ENCODE results near the gene ZC3H12C.
"Not testable (repeated sequence)": the region's sequence is repeated elsewhere in the genome, so short reads cannot be mapped to it uniquely, and the experiment has no call there.

The ZC3H12C gene

DNA sequence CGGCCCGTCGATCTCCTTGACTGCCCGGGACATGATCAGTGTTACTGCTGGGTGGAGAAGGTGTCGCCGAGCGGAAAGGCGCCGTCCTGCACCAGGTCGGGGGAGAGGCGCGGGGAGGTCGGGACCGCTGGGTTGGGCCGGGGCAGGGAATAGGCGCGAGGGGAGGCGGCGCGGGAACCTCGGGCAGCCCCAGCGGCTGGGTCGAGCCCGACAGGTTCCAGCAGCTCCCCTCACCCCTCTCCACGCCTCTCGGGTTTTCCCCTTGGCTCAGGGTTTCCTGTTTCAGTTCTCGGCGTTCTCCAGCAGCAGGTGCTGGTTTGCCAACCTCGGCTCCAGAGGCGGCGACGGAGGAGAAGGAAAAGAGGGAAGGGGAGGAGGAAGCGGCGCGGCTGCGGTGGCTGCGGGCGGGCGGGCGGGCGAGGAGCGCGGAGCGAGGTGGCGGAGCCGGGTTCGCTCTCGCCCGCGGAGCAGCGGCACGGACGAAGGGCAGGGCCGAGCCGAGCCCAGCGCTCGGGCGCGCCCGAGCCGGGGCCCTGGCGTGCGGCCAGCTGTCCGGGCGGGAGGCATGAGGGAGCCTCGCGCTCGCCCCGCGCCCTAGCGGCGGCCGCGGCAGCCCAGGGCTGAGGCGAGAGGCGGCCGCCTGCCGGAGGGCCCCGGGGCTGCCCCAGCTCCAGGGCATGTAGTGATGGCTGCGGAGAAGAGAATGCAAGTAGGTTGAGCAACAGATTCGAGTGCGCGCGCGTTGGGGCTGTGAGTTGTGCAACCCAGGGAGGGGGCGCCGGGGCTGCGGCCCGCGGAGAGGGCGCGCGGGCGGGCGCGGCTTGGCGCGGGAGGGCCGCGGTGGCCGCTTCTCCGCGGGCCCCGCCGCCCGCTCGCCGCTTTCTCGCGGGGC lies at the start of gene ZC3H12C:
Gene ZC3H12C, plus strand, starts transcription at position 878 of the 892 bp plus-strand sequence. CDS start 20 bp downstream, outside the sequence.
- DNase-seq = peak; percentile 66

DNA sequence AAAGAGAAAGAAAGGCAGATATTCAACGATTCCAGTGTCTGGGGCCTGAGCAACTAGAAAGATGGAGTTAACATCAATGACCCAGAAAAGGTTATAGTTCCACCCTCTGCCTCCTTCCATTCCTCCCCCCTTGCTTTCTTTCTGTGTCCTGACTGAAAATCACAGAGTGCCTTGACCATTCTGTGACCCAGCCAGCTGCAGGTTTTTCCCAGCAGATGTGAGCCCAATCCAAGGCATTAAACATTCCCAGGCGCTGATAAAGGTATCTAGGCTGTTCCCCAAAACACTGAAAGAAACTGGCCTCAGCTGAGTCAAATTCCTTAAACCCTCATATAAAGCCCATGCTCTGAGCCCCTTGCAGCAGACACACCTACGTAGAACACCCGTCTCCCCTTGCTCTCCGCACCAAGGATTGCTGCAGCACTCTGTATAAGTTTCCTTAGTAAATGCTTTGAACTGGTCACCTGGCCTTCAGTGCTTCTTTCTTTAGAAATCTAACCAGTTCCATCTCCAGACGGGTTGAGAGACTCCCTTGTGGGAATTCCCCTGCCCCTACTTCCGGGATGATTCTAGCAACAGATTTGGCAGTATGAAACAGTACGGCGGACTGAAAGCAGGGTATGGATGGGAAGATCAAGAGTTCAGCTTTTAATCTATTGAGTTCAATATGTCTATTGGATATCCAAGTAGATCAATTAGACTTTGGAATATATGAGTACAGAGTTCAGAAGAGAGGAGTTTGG lies 48.8 kb upstream of the ZC3H12C start:
- no peak for DNase-seq

DNA sequence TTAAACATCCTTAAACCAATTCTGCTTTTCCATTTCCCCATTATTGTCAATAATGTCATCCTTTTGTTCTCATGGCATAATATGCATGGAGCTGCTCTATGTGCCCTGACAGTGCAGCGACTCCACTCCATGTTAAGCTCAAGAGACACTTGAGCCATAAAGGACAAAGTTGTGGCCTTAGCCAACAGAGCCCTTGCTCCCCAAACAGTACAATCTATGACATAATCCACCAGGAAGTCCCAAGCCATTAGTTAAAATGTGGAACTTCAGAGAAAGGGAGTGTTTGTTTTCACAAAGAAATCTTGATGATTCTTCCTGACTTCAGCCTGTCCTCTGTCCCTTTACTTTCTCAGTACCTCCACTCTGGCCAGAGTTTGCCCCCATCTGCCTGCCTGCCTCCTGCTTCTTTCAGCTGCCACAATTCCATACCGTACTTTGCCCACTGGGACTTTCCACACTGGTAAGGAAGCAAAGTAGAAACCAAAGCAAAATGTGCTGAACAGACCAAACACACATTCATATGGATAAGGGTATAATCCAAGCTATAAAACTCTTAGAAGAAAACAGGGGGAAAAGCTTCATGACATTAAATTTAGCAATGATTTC lies 46.3 kb upstream of the ZC3H12C start:
- no peak for DNase-seq

- DNase-seq = no peak
Observed at GRCh38 chr11:110049501-110050200, 43.5 kb upstream of the ZC3H12C start.

- DNase-seq = no peak
Observed at GRCh38 chr11:110050201-110050506, 43.0 kb upstream of the ZC3H12C start.

GRCh38 chr11:110053848-110054414 lies 39.3 kb upstream of the ZC3H12C start:
- DNase-seq = no peak

DNA sequence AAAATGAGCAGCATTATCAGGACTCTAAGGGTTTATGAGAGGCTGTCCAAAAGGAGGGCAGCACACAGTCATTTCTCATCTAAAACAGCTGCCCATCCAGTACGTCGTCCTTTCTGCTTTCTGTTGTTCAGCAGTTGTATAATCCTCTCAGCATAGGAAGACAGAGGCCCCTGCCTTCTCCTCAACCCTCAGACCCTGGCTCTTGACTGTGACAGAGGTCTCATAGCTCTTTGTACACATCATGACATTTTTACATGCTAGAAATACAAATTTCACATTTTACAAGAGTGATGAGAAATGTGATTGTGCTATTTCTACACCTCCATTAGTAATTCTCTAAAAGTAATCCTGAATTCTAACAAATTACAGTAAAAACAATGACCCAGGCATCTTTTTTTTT lies 36.2 kb upstream of the ZC3H12C start:
- DNase-seq = no peak

DNA sequence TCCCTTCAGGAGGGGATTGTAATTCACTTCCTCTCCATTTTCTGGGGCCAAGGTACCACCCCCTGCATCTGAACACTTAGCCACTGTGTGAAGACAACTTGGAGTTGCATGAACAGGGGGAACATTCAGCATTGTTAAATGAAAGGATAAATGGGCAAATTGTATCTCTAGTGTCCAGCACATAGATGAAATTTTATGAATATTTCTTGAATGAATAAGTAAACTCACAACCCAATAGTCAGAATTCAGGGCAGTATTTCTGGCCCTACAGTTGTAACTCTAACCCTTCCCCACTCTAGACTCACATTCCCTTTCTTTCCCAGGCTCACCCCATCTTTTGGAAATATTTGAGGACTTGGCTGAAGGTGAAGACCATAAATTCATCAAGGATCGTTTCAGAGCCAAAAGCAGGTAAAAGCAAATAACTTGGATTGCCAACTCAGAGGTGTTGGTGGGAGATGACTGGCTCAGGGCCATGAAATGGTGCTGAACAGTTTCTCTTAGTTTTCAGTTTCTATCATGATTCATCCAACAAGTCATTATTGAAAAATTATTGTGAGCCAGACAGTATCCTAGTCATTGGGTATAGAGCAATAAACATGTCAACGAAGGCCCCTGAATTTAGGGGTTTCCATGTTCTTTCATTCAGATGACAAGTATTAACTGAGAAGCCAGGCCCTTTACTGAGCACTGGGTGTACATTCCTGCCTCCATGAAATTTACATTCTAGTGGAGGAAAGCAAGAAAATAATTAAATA lies 33.3 kb upstream of the ZC3H12C start:
- no peak for DNase-seq

- no peak for DNase-seq
Observed at GRCh38 chr11:110061296-110061695, 31.9 kb upstream of the ZC3H12C start.

DNA sequence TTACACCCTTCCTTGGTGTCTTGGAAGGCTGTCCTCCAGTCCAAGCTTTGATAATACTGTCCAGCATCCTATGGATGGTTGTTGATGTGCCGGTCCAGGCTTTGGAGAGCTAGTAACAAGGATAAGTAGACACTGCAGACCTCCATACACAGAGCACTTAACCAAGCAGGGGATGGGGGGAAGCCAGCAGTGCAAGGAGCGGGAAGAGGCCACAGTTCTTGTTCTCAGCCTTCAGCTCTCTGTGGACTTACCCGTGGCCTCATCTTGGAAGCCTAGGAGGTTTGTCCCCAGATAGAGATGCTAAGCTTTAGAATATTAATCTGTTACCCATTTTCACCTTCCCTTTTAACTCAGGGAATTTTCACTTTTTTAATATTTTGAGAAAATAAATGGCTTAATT lies 30.9 kb upstream of the ZC3H12C start:
- DNase-seq = no peak

DNA sequence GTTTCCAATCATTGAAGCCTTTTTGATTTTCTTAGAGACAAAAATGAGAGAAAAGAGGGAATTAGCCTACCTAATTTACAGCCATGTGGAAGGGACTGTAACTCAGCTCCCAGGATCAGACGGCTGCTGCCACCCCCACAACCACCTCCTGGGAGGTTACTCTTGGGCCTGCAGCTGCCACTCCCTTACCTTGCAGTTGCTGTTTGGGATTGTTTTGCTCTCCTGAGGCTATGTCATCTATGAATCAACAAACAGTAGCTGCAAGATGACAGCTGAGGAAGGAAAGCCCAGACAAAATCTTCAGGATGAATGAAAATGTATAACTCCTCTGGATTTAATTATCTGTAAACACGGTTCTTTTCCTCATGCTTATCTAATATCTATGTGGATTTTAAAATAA lies 28.0 kb upstream of the ZC3H12C start:
- DNase-seq = no peak

DNA sequence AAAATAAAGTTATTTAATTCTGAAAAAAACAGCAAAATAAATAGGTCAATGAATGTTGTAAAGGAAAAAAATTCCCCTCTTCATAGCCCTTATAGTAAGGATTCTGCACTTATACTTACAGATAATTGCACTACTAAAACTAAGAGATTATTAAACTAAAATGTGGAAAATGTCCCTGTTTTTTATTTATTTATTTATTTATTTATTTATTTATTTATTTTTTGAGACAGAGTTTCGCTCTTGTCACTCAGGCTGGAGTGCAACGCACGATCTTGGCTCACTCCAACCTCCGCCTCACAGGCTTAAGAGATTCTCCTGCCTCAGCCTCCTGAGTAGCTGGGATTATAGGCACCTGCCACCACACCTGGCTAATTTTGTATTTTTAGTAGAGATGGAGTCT lies 25.2 kb upstream of the ZC3H12C start:
- DNase-seq = not testable (repeated sequence)

DNA sequence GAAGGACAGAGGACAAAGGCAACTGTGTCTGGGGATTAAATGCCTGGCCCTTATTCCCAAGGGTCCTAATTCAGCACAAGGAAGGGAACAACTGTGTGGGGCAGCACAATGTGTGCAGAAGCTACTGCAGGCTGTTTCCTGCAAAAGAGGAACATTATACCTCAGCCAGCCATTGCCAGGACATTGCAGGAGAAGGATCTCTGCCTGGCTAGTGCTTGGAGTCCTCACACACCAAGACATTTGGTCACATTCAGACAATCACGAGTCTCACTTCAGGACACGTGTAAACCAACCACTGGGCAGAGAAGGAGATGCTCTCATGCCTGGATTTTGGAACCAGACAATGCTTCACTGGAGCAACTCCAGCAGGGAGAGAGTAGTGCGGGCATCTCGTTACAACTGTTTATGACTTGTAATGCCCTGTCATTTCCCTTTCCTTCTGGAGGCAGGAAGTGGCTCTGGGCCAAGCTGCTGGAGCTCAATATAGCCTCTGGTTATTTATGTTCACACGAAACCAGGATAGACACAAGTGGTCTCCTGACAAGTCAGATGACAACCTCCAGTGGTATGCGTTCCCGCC lies 23.9 kb upstream of the ZC3H12C start:
- peak; percentile 43 for DNase-seq

DNA sequence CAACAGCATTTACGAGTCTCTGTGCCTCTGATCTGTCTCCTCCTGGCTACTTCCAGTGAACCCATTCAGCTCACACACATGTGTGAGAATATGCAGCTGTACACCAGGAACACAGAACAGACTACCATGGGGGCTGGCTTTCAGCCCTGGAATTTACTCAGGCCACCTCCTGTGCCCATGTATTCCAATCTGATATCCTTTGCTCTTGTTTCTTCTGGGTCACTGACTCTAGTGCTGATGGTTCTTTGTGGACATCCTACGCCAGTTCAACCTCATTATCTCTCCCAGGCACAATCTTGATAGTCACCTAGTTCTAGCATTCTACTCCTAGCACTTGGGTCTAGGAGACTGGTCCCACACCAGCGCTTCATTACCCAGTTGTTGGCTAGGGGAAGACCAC lies 23.0 kb upstream of the ZC3H12C start:
- DNase-seq = no peak

- no peak for DNase-seq
Observed at GRCh38 chr11:110071197-110071596, 22.0 kb upstream of the ZC3H12C start.

DNA sequence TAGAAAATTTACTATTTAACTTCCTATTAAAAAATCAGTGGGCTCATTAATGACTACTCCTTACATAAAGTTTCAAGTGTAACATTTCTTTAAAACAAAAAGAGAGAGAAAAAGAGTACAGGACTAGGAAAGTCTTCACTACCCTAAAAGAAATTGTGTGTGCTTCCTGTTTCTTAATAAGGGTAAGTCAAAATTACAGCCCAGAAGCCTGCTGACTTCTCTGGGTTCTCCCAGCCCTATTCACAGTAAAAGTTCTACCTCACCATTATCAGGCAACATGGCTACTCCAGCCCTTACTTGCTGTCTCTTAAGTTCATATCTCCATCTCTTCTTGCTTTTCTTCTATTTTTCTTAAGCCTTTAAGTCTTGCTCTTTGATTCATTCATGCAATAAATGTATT lies 20.3 kb upstream of the ZC3H12C start:
- DNase-seq = no peak

GRCh38 chr11:110074499-110074898 lies 18.7 kb upstream of the ZC3H12C start:
- no peak for DNase-seq

DNA sequence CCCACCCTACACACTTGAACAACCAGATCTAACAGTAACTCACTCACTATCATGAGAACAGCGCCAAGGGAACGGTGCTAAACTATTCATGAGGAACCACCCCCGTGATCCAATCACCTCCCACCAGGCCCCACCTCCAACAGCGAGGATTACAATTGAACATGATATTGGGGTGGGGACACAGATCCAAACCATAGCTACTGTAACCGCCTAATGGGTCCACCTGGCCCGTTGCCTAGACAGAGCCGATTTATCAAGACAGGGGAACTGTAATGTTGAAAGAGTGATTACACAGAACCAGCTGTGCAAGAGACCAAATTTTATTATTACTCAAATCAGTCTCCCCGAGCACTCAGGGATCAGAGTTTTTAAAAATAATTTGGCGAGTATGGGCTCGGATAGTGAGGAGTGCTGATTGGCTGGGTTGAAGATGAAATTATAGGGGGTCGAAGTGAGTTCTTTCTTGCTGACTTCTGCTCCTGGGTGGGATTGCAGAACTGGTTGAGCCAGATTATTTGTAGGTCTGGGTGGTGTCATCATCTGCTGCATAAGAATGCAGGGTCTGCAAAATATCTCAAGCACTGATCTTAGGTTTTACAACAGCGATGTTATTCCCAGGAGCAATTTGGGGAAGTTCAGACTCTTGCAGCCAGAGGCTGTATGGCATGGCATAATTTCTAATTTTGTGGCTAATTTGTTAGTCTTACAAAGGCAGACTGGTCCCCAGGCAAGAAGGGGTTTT lies 17.9 kb upstream of the ZC3H12C start:
- no peak for DNase-seq

DNA sequence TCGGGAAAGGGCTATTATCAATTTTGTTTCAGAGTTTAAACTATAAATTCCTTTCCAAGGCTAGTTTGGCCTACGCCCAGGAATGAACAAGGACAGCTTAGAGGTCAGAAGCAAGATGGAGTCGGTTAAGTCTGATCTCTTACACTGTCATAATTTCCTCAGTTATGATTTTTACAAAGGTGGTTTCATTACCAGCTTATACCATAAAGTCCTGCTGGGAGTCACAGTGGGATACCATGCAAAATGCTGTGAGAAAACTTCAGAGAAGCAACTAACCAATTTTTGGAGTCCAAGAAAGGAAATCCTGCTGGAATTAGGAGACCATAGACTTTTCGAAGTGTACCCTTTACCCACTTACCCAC lies 17.4 kb upstream of the ZC3H12C start:
- DNase-seq = no peak

DNA sequence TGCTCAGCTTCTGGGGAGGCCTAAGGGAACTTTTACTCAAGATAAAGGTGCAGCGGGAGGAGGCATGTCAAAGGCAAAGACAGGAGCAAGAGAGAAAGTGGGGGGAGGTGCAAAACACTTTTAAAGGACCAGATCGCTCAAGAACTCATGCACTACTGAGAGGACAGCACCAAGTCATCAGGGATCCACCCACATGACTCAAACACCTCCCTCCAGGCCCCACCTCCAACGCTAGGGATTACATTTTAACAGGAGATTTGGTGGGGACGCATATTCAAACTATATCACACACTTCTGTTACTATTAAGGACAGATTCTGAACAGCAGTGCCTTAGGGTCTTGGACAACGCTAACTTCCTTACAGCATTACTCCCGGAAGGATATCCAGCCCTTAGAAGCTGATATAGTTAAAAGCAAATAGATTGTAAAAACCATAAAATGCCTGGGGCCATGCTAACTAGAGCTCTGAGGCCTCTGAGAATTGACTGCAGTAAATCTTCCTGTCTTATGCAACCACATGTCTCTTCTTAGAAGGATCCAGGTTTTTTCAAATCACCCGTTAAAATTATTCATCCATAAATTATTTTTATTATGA lies 16.7 kb upstream of the ZC3H12C start:
- DNase-seq = no peak

- DNase-seq = no peak
Observed at GRCh38 chr11:110077346-110077745, 15.8 kb upstream of the ZC3H12C start.

Measured in hematopoietic multipotent progenitor cell treated with erythropoietin and hydrocortisone succinate and interleukin-3 and kit ligand, for 8 days (in vitro differentiated cells).